Activated gamma-delta T cell (primary cell): ENCODE data around the gene PLA2G2D.

Experiments
- DNase-seq: peaks from one replicate; lab custom pipeline; 2025; lab: John Stamatoyannopoulos, UW

PLA2G2D gene

DNA sequence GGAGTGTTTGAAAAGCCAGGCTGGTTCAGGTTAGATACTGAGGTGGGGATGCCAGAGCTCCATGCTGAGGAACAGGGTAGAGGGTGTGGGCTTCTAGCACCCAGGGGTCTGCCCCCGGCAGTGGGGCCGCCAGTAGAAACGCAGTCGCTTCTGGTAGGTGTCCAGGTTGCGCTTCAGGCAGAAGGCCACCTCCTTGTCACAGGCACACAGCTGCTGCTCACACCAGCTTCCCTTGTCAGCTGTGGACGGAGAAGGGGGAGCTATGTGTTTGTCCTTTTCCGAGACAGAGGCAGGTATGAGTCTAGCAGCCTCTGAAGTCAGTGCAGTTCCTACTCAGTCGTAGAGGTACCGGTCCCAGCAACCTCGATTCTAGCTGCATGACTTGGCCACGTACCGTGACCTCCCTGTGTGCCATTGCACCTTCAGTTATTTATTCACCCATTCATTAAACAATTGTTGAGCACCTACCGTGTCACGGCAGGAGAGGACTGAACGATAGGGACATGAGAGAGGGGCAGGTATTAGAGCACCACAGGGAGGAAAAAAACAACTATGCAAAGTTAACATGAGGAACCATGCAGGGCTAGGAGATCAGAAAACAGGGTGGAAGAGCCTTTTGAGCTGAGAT, 5.2 kb downstream of the PLA2G2D start:
- DNase-seq = no peak

DNA sequence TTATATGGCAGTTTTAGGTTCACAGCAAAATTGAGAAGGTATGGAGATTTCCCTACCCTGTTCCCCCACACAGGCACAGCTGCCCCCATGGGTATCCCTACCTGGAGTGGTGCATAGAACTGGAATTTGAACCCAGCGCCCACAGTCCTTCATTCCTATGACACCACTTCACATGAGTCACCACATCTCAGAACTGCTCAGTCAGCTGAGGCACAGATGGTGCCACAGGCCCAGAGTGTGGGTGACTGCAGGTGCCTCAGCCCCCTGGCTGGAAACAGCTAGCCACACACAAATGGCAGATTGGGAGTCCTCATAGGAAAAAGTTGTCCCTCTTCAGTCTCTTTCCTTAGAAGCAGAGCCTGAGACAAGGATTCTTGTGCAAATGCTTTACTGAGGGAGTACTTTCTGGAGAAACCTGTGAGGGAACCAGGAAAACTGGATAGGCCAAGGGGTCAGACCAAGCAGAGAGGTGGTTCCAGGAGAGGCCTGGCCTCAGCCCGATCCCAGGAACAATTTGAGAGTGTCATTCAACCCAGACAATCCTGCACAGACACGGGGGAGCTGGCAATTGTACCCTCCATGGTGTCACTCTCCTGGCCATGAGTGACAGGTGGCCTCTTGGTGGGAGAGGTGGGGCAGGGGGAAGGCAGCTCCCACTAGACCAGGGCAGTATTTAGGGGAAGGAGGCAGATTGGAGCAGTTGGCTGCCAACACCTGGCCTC, 6.9 kb downstream of the PLA2G2D start:
- DNase-seq = no peak

DNA sequence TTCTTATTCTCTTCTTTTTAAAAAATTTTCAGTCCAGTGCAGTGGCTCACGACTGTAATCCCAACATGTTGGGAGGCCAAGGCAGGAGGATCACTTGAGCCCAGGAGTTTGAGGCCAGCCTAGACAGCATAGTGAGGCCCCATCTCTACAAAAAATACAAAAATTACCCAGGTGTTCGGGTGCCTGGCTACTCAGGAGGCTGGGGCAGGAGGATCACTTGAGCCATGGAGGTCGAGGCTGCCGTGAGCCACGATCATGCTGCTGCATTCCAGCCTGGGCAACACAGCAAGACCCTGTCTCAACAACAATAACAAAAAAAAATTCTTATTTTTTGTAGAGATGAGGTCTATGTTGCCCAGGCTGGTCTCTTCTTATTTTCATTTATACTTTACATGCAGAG, 7.9 kb downstream of the PLA2G2D start:
- no peak for DNase-seq

DNA sequence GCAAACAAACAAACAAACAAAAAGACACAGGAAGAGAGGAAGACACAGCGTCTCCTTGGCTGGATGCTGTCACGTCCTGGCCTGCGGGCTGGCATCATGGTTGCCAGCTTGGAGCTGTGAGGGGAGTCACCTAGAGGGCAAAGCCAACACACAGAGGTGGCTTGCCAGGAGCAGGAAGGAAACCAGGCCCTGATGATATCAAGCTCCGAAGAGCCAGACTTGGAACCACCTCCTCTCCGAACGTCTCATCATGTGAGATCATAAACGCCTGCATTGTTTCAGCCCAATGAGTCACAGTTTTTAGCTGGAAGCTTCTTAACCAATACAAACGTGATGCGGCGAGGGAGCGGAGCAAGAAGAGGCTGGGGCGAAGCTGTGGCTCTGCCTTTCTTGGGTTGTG, 8.7 kb downstream of the PLA2G2D start:
- no peak for DNase-seq

DNA sequence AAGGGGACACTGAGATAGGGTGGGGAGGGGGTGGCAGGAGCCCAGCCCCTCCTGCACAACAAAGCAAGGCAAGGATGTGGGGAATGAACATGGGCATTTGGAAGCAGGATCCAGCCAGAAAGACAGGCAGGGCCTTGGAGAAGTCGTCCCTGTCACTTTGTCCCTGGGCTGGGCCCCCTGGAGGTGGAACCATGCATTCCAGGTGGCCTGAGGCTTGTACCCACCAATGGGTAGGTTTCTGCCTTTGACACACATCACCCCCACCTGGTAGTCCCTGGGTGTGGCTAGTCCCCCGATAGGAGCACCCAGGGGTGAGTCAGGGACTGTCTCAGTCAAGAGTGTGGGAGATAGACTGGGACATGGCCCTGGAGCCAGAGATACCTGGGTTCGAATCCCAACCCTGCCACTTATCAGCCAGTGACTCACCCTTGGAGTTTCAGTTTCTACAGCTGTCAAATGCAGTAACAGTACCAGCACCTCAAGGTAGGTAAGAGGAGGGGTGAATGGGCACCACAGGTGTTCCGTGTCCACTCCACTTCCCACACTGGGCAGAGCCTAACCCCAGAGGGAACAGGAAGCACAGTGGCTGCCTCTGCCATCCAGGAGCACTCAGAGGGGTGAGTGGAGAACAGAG, 10.0 kb downstream of the PLA2G2D start:
- DNase-seq = no peak

DNA sequence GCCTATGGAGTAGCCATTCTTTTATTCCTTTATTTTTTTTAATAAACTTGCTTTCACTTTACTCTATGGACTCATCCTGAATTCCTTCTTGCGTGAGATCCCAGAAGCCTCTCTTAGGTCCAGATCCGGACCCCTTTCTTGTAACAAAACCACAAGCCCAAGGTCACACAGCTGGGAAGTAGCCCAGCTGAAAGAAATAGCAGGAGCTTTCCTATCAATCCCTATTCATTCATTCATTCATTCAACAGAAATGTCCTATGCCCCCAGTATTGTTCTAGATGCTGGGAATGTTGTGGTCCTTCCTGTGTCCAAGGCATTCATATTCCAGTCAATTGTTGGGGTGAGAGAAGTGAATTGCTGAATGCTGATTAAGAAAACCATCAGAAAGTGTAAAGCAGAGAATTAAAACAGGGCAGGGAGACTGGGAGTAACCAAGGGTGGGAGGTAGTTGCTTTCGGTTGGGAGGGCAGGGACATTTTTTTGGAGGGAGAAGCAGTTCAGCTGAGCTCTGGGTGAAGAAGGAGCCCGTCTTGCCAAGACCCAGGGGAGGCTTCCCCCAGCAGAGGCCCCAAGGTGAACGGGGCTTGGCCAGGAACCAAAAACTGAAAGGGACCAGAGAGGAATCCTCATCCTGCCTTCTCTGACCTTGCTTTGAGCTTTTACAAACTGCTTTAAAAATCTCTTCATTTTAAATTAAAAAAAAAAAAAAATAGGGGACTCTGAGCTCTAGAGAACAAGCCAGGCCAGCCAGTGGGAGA, 10.8 kb downstream of the PLA2G2D start:
- no peak for DNase-seq

DNA sequence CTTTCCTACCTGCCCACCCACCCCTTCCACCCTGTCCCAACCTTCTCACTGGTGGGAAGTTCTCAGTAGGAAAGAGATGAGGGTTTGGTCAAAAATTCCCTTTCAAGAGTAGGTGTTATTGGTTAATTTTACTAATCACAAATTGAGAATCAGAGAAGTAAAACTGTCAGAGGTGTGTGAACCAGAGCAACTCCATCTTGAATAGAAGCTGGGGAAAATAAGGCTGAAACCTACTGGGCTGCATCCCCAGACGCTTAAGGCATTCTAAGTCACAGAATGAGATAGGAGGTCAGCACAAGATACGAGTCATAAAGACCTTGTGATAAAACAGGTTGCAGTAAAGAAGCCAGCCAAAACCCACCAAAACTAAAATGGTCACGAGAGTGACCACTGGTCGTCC, 11.5 kb downstream of the PLA2G2D start:
- no peak for DNase-seq

DNA sequence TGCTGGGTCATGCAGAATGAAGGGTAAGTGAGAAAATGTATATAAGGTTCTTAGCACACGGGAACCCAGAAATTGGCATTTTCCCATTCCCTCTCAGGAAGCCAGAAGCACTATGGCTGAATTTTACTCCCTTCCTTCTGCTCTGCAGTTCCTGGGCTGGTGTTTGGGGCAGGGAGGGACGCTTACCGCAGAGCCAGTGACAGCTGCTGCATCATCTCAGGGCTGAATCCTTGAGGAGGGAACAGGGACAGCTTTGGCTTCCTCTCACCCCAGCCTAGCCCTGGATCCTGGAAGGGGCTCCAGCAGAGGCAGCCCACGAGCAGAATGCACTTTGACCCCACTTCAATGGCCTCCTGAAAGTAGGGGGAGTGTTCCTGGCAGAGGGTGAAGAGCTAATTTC, 12.0 kb downstream of the PLA2G2D start:
- DNase-seq = no peak

DNA sequence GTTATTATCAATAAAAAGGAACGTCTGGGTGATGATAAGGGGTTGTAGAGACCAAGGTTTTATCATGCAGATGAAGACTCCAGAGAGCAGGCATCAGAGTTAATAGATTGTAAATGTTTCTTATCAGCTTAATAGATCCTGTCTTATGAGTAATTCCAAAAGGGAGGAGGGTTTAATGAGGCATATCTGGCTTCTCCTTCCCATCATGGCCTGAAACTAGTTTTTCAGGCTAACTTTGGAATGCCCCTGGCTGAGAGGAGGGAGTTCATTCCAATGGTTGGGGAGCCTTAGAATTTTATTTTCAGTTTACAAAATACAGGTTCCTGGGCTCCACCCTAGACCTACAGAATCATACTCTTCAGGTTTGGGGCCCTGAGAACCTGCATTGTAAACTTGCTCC, 13.5 kb downstream of the PLA2G2D start:
- DNase-seq = no peak

DNA sequence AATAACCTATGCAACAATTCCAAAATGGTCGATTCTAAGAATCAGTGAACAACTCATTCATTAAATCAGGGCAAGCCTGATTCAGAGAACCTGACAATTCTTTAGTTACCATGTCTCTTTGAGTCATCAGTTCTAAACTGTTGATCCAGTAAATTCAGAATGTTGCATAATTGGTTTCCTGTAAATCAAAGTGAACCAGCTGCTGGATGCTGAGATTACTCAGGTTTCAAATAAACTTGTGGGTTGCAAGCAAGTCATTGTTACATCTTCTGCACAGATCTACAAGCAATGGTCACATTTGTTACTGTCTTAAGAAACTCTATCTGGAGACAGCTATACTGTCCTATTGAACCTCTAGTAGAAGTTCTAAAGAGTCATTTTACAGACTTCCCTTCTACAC, 16.5 kb downstream of the PLA2G2D start:
- DNase-seq = no peak

DNA sequence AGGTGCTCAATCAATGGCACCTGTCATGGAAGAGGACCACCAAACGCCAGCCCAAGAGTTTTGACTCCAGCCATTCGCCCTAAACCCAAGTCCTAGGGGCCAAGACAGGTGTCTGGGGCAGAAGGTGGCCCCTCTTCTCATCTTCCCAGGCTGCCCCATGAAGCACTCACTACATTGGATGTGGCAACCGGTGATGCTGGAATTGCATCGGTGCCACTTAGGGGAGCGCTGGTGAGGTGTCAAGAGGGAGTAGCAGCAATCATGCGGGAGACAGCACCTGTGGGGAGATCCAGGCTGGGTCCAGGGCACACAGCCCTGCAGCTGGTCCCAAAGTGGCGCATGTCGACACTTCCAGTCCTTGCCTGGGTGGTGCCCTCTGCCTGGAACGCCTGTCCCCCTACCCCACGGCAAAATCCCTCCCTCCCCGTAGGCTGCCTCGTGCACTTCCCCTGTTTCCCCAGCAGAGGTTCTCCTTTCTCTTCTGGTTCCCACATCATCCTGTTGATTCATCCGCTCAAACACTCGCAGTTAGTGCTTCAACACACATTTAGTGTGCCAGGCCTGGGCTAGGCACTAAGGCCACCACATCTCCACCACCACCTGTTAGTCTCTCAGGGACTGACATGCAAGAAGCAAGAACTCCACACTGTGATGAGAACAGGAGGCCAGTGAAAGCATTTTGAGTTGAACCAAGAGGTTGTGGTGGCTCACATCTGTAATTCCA, 18.5 kb downstream of the PLA2G2D start:
- no peak for DNase-seq

DNA sequence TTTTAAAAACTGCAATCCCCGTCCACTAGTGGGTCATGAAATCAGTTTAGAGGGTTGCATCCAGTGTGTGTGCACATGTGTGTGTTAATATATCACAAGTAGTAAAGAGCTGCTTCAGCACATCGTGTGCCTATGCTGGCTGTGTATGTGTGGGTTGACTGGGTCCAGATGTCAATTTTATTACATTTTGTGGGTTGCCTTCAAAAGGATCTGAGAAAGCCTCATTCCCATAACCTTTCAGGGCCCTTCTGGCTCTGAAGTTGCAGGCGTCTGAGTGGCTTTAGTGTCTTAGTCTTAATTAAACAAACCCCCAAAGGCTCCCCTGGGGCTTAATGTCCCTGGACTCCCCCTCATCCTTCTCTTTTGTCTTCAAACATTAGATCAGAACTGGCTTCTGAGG, 19.8 kb downstream of the PLA2G2D start:
- DNase-seq = no peak

DNA sequence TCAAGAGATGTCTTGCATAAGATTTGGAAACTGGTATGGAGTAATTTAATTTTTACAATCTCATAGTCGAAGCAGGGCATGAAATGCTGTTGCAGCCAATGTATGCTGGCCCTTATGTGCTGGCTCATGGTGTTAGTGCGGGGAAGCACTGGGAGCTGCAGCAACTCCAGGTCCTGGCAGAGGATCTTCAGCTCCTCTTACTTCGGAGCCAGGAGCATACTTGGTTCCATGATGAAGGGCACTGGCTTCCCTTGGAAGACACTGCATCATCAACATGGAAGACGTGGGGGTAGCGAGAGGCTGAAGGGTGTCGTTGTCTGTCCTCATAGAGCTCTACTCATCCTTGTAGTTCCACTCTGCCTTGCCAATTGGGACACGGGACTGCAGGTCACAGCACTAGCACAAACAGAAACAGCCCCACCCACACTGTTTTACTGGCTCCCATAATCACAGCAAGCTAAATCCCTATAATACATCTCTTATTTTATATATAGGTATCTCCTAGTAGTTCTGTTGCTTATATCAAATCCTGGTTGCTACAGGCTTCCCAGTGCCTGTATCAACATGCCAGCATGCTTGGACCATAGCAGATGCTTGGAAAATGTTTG, 22.4 kb downstream of the PLA2G2D start:
- no peak for DNase-seq

DNA sequence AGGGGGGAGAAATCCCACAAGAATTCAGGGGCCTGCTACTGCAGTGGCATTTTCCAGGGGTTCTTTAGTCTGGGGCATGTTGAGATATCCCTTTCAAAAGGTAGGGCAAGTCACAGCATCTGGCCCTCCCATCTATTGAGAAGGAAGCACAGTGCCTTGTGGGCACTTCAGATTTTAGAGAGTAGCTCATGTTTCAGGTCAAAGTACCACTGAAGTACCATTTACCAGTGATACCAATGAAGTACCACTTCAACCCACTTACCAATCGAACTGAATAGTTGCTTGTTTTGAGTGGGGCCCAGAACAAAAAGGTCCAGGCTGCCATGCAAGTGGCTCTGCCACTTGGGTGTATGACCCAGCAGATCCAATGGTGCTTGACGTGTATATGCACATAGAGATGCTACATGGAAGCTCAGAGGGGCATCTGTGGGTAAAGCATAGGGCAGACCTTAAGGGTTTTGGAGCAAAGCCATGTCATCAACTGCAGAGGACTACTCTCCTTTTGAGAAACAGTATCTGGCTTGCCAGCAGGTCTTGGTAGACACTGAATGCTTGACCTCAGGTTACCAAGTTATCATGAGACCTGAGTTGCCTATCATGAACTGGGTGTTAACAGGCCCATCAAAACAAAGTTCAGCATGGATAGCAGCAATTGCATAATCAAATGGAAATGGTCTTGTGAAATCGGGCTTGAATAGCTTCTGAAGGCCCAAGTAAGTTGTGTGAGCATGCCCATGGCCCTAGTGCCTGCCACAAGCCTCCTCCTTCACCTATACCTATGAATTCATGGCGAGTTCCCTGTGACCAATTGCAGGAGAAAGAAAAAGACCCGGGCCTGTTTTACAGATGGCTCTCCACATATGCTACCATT, 23.5 kb downstream of the PLA2G2D start:
- no peak for DNase-seq

DNA sequence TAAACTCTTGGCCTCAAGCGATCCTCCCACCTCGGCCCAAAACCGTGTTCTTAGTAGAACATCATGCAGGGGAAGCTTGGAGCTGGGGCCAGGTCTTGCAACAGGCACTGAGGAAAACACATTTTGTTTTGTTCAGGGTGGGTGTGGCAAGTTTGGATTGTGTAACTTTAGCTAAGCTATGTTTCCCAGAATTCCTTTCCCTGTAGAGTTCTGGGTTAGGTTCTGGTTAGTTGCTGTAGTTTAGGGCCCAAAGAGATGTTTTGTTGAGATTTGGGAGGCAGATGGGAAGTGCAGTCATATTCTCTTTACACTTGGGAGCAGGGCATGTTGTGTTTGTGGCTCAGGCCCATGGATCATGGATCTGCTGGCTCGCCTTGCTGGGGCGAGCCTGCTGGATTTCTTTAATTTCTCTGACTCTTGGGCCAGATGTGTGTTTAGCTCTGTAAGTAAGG, 25.4 kb downstream of the PLA2G2D start:
- DNase-seq = no peak

DNA sequence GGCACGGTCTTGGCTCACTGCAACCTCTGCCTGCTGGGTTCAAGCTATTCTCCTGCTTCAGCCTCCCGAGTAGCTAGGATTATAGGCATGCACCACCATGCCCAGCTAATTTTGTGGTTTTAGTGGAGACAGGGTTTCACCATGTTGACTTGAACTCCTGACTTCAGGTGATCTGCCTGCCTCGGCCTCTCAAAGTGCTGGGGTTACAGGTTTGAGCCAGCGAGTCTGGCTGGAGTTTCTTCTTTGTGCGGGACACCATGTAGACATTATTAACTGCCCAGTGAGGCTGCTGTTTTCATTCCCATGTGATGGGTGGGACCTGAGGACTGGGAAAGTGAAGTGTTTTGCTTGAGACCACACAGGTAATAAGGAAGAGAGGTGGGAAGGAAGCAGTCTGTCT, 26.0 kb downstream of the PLA2G2D start:
- no peak for DNase-seq

DNA sequence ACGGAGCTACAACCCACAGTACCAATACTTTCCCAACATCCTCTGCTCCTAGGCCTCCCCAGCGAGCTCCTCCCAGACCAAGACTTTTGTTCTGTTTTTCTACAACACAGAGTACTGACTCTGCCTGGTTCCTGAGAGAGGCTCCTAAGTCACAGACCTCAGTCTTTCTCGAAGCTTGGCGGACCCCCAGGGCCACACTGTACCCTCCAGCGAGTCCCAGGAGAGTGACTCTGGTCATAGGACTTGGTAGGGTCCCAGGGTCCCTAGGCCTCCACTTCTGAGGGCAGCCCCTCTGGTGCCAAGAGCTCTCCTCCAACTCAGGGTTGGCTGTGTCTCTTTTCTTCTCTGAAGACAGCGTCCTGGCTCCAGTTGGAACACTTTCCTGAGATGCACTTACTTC, 28.7 kb downstream of the PLA2G2D start:
- no peak for DNase-seq

DNA sequence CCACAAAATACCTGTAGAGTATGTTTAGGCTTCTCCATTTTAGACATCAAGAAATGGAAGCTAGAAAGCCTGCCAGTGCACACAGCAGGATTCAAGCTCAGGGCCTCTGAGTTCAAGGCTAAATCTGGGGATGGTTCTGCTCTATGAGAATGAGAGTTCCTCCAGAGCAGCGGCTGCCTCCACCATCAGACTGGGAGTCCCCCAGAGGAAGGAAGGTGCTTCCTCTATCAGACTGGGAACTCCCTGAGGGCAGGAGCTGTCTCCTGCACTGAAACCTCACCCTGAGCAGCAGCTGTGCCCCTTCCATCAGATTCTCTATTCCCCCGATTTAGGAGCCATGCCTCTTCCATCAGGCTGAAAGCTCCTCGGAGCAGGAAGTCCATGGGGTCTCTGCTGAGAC, 29.2 kb downstream of the PLA2G2D start:
- DNase-seq = no peak

DNA sequence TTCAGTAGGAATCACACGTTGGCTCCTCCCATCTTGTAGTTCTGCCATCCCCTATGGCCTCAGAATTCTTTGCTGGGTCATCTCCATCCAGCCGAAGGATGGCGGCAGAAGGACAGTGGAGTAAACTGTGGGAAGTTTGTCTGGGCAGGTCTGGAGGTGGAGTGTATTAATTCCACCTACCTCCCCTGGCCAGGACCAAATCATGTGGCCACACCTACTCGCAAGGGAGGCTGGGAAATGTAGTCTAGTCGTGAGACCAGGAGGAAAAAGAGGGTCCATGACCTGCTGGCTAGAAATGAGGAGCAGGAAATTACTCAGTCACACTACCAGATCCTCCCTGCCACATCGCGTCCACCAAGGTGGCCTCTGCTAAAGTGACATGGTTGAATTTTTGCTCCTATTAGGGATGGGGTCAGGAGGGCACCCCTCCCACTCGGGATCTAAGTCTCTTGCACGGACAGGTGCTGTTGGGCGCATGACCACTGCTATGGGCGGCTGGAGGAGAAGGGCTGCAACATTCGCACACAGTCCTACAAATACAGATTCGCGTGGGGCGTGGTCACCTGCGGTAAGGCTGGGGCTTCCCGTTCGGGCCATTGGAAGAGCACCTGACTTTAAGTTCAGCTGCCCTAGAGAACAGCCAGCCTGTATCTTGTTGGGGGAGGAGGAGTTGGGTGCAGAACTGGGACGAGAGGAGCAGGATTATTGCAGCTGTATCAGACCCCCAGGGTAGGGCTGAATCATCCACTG, 29.8 kb downstream of the PLA2G2D start:
- no peak for DNase-seq

DNA sequence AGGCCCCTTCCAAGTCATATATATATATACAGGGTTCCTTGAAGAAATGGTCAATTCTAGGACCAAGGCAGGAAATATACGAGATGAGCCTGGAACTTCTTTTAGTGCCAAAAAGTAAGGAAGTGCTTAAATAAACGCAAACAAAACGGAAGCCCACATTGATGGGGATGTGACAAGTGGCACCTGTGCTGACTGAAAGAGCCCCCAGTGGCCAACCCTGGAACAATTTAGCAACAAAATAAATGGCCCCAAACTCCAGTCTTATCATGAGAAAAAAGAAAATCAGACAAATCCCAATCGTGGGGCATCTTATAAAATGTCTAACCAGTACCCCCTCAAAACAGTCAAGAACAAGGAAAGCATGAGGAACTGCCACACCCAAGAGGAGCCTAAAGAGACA, 31.7 kb downstream of the PLA2G2D start:
- no peak for DNase-seq
